SKM-1 (cell line): ENCODE data around the gene MYO5B.

Experiments used
- DNase-seq: peaks from one replicate; lab custom pipeline; 2025; ENCODE audit not compliant: unreplicated experiment; lab: John Stamatoyannopoulos, UW

Gene MYO5B

GRCh38 chr18:50189160-50189559 lies 5.8 kb downstream of the MYO5B start:
- DNase-seq: no peak

GRCh38 chr18:50188652-50189051 lies 6.3 kb downstream of the MYO5B start:
- DNase-seq: no peak

GRCh38 chr18:50187659-50188058 lies 7.3 kb downstream of the MYO5B start:
- no peak for DNase-seq

- no peak for DNase-seq
These were observed 8.6 kb downstream of the MYO5B start for GRCh38 chr18:50186385-50186784.

GRCh38 chr18:50183556-50183955 lies 11.4 kb downstream of the MYO5B start:
- no peak for DNase-seq

- DNase-seq: no peak
These were observed 12.4 kb downstream of the MYO5B start for GRCh38 chr18:50182511-50182910.

- DNase-seq: no peak
These were observed 13.4 kb downstream of the MYO5B start for GRCh38 chr18:50181590-50181989.

- DNase-seq: no peak
These were observed 15.5 kb downstream of the MYO5B start for GRCh38 chr18:50179465-50179864.

GRCh38 chr18:50177294-50177992 lies 17.5 kb downstream of the MYO5B start:
- DNase-seq: no peak

GRCh38 chr18:50172367-50172766 lies 22.6 kb downstream of the MYO5B start:
- no peak for DNase-seq

GRCh38 chr18:50171406-50171805 lies 23.5 kb downstream of the MYO5B start:
- DNase-seq: no peak

- DNase-seq: no peak
These were observed 24.9 kb downstream of the MYO5B start for GRCh38 chr18:50170004-50170403.

GRCh38 chr18:50169149-50169548 lies 25.8 kb downstream of the MYO5B start:
- no peak for DNase-seq

GRCh38 chr18:50167966-50168365 lies 27.0 kb downstream of the MYO5B start:
- DNase-seq: no peak

- no peak for DNase-seq
These were observed 28.0 kb downstream of the MYO5B start for GRCh38 chr18:50166901-50167300.

GRCh38 chr18:50163505-50163904 lies 31.4 kb downstream of the MYO5B start:
- DNase-seq: no peak

- no peak for DNase-seq
These were observed 32.3 kb downstream of the MYO5B start for GRCh38 chr18:50162486-50163304.

GRCh38 chr18:50161597-50162205 lies 33.2 kb downstream of the MYO5B start:
- no peak for DNase-seq

- no peak for DNase-seq
These were observed 35.3 kb downstream of the MYO5B start for GRCh38 chr18:50159654-50160046.

- no peak for DNase-seq
These were observed 35.9 kb downstream of the MYO5B start for GRCh38 chr18:50158866-50159653.

GRCh38 chr18:50155406-50155805 lies 39.5 kb downstream of the MYO5B start:
- no peak for DNase-seq
